Measurements from ENCODE around the gene SV2A.

DNA sequence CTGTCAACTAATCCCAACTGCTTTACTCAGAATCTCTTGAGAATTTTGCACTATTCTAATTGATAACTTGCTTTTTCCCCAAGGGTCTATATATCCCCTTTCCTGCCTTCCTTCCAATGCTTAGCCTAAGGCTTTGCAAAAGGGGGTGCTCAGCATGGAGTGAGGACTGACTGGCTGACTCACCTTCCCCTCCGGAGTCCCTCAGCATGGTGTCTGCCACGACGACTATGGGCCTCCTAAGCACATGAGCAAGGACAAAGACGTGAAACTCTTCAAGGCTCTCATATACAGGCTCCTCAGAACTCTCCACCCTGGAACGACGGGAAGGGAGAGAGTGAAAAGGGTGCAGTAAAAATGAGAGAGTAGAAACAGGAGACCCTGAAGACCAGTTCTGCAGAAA is 32.3 kb upstream of the SV2A start:
- TF ChIP-seq, protein P1, sequence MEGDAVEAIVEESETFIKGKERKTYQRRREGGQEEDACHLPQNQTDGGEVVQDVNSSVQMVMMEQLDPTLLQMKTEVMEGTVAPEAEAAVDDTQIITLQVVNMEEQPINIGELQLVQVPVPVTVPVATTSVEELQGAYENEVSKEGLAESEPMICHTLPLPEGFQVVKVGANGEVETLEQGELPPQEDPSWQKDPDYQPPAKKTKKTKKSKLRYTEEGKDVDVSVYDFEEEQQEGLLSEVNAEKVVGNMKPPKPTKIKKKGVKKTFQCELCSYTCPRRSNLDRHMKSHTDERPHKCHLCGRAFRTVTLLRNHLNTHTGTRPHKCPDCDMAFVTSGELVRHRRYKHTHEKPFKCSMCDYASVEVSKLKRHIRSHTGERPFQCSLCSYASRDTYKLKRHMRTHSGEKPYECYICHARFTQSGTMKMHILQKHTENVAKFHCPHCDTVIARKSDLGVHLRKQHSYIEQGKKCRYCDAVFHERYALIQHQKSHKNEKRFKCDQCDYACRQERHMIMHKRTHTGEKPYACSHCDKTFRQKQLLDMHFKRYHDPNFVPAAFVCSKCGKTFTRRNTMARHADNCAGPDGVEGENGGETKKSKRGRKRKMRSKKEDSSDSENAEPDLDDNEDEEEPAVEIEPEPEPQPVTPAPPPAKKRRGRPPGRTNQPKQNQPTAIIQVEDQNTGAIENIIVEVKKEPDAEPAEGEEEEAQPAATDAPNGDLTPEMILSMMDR (IDR thresholded peaks at IDR 0.05): no peak
- TF ChIP-seq POLR2A (IDR thresholded peaks at IDR 0.05): no peak

Data from right lobe of liver (tissue), 4 donors.